ENCODE data around the gene ENTREP3. TPM values are rescaled to one million over a fixed set of nuclear protein-coding genes. Genes with fewer than 3 reads are reported as not detected.
"Not testable (repeated sequence)": the region's sequence is repeated elsewhere in the genome, so short reads cannot be mapped to it uniquely, and the experiment has no call there.

Gene ENTREP3
- total RNA-seq, 1 experiment from 2014 or later: 11.4 TPM

DNA sequence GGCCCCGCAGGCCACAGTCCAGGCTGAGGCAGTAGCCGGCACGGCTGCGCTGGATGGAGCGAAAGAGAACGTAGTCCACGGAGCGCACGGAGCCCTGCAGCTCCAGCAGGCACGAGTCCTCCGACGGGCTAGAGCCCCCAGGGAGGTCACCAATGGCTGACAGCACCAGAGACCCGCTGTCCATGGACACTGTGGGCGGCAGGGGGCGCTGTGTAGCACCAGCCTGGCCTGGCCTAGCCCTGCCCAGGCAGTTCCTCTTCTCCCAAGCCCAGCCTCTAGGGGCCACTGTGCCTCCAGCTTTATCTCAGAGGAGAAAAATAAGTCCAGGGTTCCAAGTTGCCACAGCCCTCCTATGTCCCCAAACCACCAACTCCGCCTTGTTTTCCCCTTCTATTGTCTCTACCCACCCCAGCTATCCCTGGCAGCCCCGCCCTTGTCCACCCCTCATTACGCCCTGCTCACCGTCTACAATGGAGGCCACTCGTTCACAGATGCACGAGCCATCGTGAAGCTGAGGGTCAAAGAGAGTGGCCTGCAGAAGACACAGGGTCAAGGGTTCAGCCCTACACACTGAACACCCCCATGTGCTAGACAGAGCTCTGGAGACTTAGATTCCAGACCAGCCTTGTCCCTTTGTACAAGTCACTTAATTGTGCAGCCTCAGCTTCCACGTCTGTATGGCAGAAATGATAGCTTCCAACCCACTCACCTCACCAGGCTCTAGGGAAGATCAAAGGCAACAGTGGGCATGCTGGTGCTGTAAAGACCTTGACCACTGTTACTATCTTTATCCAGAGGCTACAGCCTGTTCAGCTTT, 4.4 kb downstream of the ENTREP3 start:
- DNase-seq (ENCODE audit: low spot score): peak; percentile 89

- DNase-seq (ENCODE audit: low spot score): no peak
These were observed 5.0 kb downstream of the ENTREP3 start for GRCh38 chr1:155250246-155250632.

DNA sequence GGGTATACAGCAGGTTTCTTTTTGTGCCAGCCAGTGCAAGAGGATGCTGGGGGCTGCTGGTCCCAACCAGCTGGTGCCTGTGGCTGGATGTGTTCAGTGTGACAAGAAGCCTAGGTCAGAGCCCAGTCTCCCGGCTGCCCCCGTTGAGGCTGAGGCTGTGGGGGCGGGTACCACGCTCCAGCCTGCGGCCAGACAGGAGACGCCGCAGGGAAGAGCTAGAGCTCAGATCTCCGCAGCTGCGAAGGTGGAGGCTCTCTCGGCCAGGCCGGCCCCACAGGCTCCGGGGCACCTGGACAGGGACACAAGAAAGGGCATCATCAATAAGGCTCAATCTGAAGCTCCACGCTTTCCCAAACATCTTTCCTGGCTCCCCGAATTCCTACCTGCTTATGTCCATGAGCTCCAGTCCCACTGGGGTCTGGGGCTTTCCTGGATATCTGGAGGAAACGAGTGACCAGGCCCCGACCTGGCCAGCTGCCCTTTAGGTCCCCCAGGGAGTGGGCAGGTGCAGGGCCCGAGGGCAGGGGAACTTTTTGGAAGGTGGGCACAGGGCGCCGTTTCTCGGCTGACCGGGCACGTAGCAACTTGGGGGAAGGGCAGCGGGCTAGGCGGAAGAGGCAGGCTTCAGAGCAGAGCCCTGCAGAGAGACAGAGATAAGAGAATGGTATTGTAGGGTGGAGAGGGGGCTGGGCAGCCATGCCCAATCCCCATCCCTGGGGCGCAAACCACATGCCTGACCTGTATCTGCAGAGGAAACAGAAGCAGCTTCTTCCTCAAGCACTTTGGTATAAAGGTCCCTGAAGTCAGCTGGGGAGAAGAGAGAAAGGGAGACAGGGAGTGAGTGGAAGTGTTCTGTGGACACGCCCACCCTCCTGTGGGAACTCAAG, 7.4 kb downstream of the ENTREP3 start:
- no peak for DNase-seq (ENCODE audit: low spot score)

- not testable (repeated sequence) for DNase-seq (ENCODE audit: low spot score)
These were observed 8.5 kb downstream of the ENTREP3 start for GRCh38 chr1:155246796-155247195.

GRCh38 chr1:155245163-155245524, 10.1 kb downstream of the ENTREP3 start:
- no peak for DNase-seq (ENCODE audit: low spot score)

DNA sequence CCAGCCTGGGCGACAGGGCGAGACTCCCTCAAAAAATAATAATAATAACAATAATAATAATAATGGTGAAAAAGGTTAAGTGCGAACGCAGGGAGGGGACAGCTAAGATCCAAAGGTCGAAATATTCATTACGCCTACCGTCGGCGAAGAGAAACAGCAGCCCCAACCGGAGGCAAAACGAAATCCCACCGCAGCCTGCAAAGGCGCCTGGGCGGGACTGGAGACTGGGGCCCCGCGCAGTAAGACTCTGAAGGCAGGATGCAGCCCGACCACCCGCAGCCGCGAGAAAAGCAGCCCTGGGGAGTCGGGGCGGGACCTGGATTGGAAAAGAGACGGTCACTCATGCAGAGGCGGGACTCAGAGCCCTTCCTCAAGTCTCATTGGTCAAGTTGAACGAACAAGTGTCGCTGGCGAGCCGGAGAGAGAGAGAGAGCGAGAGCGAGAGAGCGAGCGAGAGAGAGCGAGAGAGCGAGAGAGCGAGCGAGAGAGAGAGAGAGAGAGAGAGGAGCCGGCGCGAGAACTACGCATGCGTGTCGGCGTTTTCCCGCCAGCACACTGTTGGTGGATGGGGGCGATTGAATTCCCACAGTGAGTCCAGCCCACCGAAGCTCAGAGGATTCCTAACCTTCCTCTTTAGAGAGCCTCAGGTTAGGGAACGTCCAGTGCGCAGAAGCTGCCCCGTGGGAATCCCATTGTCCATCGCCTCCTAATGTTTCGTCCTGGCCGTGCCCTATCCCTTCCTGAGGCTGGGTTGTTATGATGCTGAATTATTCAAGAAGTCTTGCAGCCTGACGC, 10.7 kb downstream of the ENTREP3 start:
- peak; percentile 100 for DNase-seq (ENCODE audit: low spot score)

- no peak for DNase-seq (ENCODE audit: low spot score)
These were observed 12.4 kb downstream of the ENTREP3 start for GRCh38 chr1:155242805-155243358.

DNA sequence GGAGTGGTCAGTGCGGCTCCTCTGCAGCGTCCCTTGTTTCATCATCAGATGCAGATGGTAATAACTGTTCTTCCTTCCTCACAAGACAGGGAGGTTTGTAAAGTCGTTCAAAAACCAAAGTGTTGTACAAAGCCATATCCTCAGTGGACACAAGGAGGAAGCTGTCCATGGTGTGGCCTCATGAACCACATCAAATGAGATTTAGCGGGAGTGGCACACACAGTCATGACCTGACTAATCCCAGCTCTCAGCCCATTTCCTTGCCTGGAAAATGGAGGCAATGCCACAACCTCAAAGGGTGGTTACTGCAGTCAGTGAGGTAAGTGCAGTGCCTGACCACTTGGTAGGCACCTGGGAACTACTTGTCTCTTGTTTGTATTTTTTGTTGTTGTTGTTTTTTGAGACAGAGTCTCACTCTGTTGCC, 13.4 kb downstream of the ENTREP3 start:
- no peak for DNase-seq (ENCODE audit: low spot score)

- peak; percentile 92 for DNase-seq (ENCODE audit: low spot score)
These were observed 14.1 kb downstream of the ENTREP3 start for GRCh38 chr1:155241069-155241679.

GRCh38 chr1:155236451-155236850, 18.8 kb downstream of the ENTREP3 start:
- no peak for DNase-seq (ENCODE audit: low spot score)

DNA sequence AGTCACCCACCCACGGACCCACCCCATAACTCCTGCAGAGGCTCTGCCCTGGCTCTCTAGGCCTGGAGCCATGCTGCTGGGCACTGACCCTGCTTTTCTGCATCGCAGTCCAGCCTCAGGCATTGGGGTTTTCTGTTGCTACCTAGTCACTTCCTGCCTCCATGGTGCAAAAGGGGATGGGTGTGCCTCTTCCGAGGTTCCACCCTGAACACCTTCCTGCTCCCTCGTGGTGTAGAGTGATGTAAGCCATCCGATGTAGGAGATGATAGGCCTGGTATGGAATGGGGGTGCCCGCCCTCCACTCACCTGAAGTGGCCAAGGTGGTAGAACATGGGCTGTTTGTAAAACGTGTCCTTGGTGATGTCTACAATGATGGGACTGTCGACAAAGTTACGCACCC, 19.9 kb downstream of the ENTREP3 start:
- not testable (repeated sequence) for DNase-seq (ENCODE audit: low spot score)

GRCh38 chr1:155233502-155233901, 21.8 kb downstream of the ENTREP3 start:
- DNase-seq (ENCODE audit: low spot score): not testable (repeated sequence)

- DNase-seq (ENCODE audit: low spot score): not testable (repeated sequence)
These were observed 23.0 kb downstream of the ENTREP3 start for GRCh38 chr1:155232001-155232978.

GRCh38 chr1:155231302-155231701, 24.0 kb downstream of the ENTREP3 start:
- not testable (repeated sequence) for DNase-seq (ENCODE audit: low spot score)

DNA sequence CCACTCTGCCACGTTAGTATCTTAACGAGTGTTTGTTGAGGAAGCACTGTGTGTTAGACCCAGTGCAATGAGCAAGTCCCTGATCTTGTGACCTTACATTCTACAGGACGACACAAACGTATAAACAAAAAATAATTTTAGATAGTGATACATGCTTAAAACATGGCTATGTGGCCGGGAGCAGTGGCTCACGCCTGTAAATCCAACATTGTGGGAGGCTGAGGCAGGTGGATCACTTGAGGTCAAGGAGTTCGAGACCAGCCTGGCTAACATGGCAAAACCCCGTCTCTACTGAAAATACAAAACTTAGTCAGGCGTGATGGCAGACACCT, 27.2 kb downstream of the ENTREP3 start:
- DNase-seq (ENCODE audit: low spot score): no peak

- peak; percentile 99 for DNase-seq (ENCODE audit: low spot score)
These were observed 27.8 kb downstream of the ENTREP3 start for GRCh38 chr1:155227261-155228095.

DNA sequence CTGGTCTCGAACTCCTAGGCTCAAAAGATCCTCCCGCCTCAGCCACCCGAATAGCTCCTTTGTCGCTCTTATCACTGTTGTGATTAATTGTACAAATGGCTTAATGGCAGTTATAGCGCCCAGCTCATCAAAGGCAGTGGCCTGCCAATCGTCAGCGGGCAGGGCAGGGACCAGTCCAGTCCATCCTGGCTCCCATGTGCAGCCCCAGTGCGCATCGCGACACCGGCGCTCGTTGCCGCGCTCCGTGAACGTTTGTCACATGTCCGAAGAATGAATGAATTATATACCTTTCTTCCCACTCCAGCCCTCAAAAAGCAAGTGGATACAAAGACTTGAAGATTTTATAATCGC, 28.4 kb downstream of the ENTREP3 start:
- DNase-seq (ENCODE audit: low spot score): peak; percentile 67

- peak; percentile 88 for DNase-seq (ENCODE audit: low spot score)
These were observed 28.9 kb downstream of the ENTREP3 start for GRCh38 chr1:155226188-155226909.

DNA sequence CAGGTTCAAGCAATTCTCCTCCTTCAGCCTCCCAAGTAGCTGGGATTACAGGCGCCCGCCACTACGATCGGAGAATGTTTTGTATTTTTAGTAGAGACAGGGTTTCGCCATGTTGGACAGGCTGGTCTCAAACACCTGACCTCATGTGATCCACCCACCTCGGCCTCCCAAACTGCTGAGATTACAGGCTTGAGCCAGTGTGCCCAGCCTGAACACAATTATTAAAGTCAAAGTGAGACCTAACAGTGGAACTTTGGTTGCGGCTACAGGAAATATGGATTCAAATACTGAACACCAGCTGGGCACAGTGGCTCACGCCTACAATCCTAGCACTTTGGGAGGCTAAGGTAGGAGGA, 29.9 kb downstream of the ENTREP3 start:
- not testable (repeated sequence) for DNase-seq (ENCODE audit: low spot score)

Data from A172 (cell line).